ENCODE measurements around the gene NDFIP2.

NDFIP2 gene

GRCh38 chr13:79531542-79532254 is 50.7 kb downstream of the NDFIP2 start:
- H3K36me3 ChIP-seq (ENCODE audit: control insufficient read depth, insufficient read depth, low read length), result no peaks in the 10 kb centered on the region
- WGBS, 2 experiments, result 93 to 96% methylated on average over 7 of the region's 7 CpGs
- H3K27ac ChIP-seq (ENCODE audit: insufficient read depth, low read depth, low read length, poor library complexity, severe bottlenecking), result no peak overlapping the region
- no peaks in the 10 kb centered on the region for H3K27me3 ChIP-seq (ENCODE audit: control insufficient read depth, insufficient read depth, low read length, poor library complexity, severe bottlenecking)
- peaks cover 4% of the 10 kb centered on the region for H3K4me1 ChIP-seq (ENCODE audit: control insufficient read depth, insufficient read depth, low read length)
- H3K9me3 ChIP-seq (ENCODE audit: control insufficient read depth, low read length), result no peaks in the 10 kb centered on the region
- no peak overlapping the region for H3K4me3 ChIP-seq (ENCODE audit: insufficient read depth, low read depth, low read length)

- Histone ChIP-seq H3K9me3 (ENCODE audit: control insufficient read depth, low read length) (no peaks in the 10 kb centered on the region), H3K27ac (ENCODE audit: insufficient read depth, low read depth, low read length, poor library complexity, severe bottlenecking) (no peak overlapping the region), H3K4me1 (ENCODE audit: control insufficient read depth, insufficient read depth, low read length) (peaks cover 4% of the 10 kb centered on the region), H3K4me3 (ENCODE audit: insufficient read depth, low read depth, low read length) (no peak overlapping the region), H3K36me3 (ENCODE audit: control insufficient read depth, insufficient read depth, low read length) (no peaks in the 10 kb centered on the region), H3K27me3 (ENCODE audit: control insufficient read depth, insufficient read depth, low read length, poor library complexity, severe bottlenecking) (no peaks in the 10 kb centered on the region)
- 95 to 97% methylated on average over 2 of the region's 2 CpGs for WGBS, 2 experiments
Measured at GRCh38 chr13:79532576-79532975, 51.6 kb downstream of the NDFIP2 start.

GRCh38 chr13:79533781-79534400 is 52.9 kb downstream of the NDFIP2 start:
- Histone ChIP-seq H3K27me3 (ENCODE audit: control insufficient read depth, insufficient read depth, low read length, poor library complexity, severe bottlenecking) (no peaks in the 10 kb centered on the region), H3K9me3 (ENCODE audit: control insufficient read depth, low read length) (no peaks in the 10 kb centered on the region), H3K36me3 (ENCODE audit: control insufficient read depth, insufficient read depth, low read length) (no peaks in the 10 kb centered on the region), H3K4me1 (ENCODE audit: control insufficient read depth, insufficient read depth, low read length) (peaks cover 4% of the 10 kb centered on the region), H3K27ac (ENCODE audit: insufficient read depth, low read depth, low read length, poor library complexity, severe bottlenecking) (no peak overlapping the region), H3K4me3 (ENCODE audit: insufficient read depth, low read depth, low read length) (no peak overlapping the region)
- WGBS, 2 experiments, result 92 to 95% methylated on average over 6 of the region's 6 CpGs

DNA sequence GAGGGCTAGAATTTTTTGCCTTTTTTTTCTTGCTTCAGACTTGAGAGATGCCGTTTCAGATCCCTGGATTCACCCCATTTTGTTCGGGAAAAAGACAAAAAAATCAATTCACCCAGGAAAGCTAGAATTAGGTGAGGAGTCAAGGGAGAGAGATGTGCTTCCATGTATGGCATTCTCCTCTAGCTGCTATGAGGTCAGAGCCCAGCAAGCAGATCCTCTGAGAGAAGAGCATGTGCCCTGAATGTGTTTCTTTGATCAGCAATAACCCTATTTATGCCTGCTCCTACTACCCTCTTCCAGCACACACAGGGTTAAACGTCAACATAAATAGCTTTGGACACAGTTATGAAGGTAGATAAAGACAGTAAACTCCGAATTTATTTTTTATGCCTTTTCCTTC is 53.6 kb downstream of the NDFIP2 start:
- H3K4me1 ChIP-seq (ENCODE audit: control insufficient read depth, insufficient read depth, low read length), result peaks cover 4% of the 10 kb centered on the region
- 84 to 85% methylated on average over 4 of the region's 4 CpGs for WGBS, 2 experiments
- H3K27me3 ChIP-seq (ENCODE audit: control insufficient read depth, insufficient read depth, low read length, poor library complexity, severe bottlenecking), result no peaks in the 10 kb centered on the region
- no peak overlapping the region for H3K4me3 ChIP-seq (ENCODE audit: insufficient read depth, low read depth, low read length)
- no peaks in the 10 kb centered on the region for H3K36me3 ChIP-seq (ENCODE audit: control insufficient read depth, insufficient read depth, low read length)
- H3K9me3 ChIP-seq (ENCODE audit: control insufficient read depth, low read length), result no peaks in the 10 kb centered on the region
- no peak overlapping the region for H3K27ac ChIP-seq (ENCODE audit: insufficient read depth, low read depth, low read length, poor library complexity, severe bottlenecking)

- 90 to 97% methylated on average over 5 of the region's 5 CpGs for WGBS, 2 experiments
- Histone ChIP-seq H3K9me3 (ENCODE audit: control insufficient read depth, low read length) (no peaks in the 10 kb centered on the region), H3K4me3 (ENCODE audit: insufficient read depth, low read depth, low read length) (no peak overlapping the region), H3K4me1 (ENCODE audit: control insufficient read depth, insufficient read depth, low read length) (peaks cover 4% of the 10 kb centered on the region), H3K27ac (ENCODE audit: insufficient read depth, low read depth, low read length, poor library complexity, severe bottlenecking) (no peak overlapping the region), H3K27me3 (ENCODE audit: control insufficient read depth, insufficient read depth, low read length, poor library complexity, severe bottlenecking) (no peaks in the 10 kb centered on the region), H3K36me3 (ENCODE audit: control insufficient read depth, insufficient read depth, low read length) (no peaks in the 10 kb centered on the region)
Measured at GRCh38 chr13:79538757-79539156, 57.8 kb downstream of the NDFIP2 start.

DNA sequence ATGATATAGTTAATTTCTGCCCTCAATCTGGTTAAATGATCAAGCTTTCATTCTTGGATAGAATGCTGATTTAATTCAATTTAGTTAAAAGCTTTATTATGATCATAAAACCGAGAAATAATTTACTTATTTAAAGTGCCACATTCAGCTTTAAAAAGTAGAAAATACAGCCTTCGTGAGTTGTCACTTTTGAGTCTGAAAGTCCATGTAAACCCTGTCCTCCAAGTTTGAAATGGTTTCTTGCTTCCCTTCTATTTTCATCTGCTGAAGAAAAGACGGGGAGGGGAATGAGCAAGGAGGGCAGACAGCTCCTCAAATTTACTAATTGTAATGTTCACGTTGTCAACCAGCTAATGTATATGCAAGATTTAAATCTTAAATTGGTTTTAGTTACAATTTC is 59.5 kb downstream of the NDFIP2 start:
- WGBS, 2 experiments, result 93% methylated on average over 3 to 4 of the region's 4 CpGs
- H3K36me3 ChIP-seq (ENCODE audit: control insufficient read depth, insufficient read depth, low read length), result no peaks in the 10 kb centered on the region
- no peaks in the 10 kb centered on the region for H3K4me1 ChIP-seq (ENCODE audit: control insufficient read depth, insufficient read depth, low read length)
- no peaks in the 10 kb centered on the region for H3K9me3 ChIP-seq (ENCODE audit: control insufficient read depth, low read length)
- H3K4me3 ChIP-seq (ENCODE audit: insufficient read depth, low read depth, low read length), result no peak overlapping the region
- no peaks in the 10 kb centered on the region for H3K27me3 ChIP-seq (ENCODE audit: control insufficient read depth, insufficient read depth, low read length, poor library complexity, severe bottlenecking)
- H3K27ac ChIP-seq (ENCODE audit: insufficient read depth, low read depth, low read length, poor library complexity, severe bottlenecking), result no peak overlapping the region

GRCh38 chr13:79541426-79542049 is 60.6 kb downstream of the NDFIP2 start:
- Histone ChIP-seq H3K36me3 (ENCODE audit: control insufficient read depth, insufficient read depth, low read length) (no peaks in the 10 kb centered on the region), H3K27me3 (ENCODE audit: control insufficient read depth, insufficient read depth, low read length, poor library complexity, severe bottlenecking) (no peaks in the 10 kb centered on the region), H3K4me1 (ENCODE audit: control insufficient read depth, insufficient read depth, low read length) (no peaks in the 10 kb centered on the region), H3K27ac (ENCODE audit: insufficient read depth, low read depth, low read length, poor library complexity, severe bottlenecking) (no peak overlapping the region), H3K4me3 (ENCODE audit: insufficient read depth, low read depth, low read length) (no peak overlapping the region), H3K9me3 (ENCODE audit: control insufficient read depth, low read length) (no peaks in the 10 kb centered on the region)
- WGBS, 2 experiments, result no CpG with 5 or more reads among the region's 1 CpG

GRCh38 chr13:79543883-79544282 is 62.9 kb downstream of the NDFIP2 start:
- 40 to 78% methylated on average over 1 of the region's 1 CpG for WGBS, 2 experiments
- Histone ChIP-seq H3K4me3 (ENCODE audit: insufficient read depth, low read depth, low read length) (no peak overlapping the region), H3K36me3 (ENCODE audit: control insufficient read depth, insufficient read depth, low read length) (no peaks in the 10 kb centered on the region), H3K9me3 (ENCODE audit: control insufficient read depth, low read length) (no peaks in the 10 kb centered on the region), H3K4me1 (ENCODE audit: control insufficient read depth, insufficient read depth, low read length) (peaks cover 5% of the 10 kb centered on the region), H3K27me3 (ENCODE audit: control insufficient read depth, insufficient read depth, low read length, poor library complexity, severe bottlenecking) (no peaks in the 10 kb centered on the region), H3K27ac (ENCODE audit: insufficient read depth, low read depth, low read length, poor library complexity, severe bottlenecking) (no peak overlapping the region)

- H3K36me3 ChIP-seq (ENCODE audit: control insufficient read depth, insufficient read depth, low read length), result no peaks in the 10 kb centered on the region
- no peak overlapping the region for H3K4me3 ChIP-seq (ENCODE audit: insufficient read depth, low read depth, low read length)
- H3K4me1 ChIP-seq (ENCODE audit: control insufficient read depth, insufficient read depth, low read length), result peaks cover 11% of the 10 kb centered on the region
- no peak overlapping the region for H3K27ac ChIP-seq (ENCODE audit: insufficient read depth, low read depth, low read length, poor library complexity, severe bottlenecking)
- no peaks in the 10 kb centered on the region for H3K27me3 ChIP-seq (ENCODE audit: control insufficient read depth, insufficient read depth, low read length, poor library complexity, severe bottlenecking)
- 81 to 87% methylated on average over 3 of the region's 4 CpGs for WGBS, 2 experiments
- H3K9me3 ChIP-seq (ENCODE audit: control insufficient read depth, low read length), result no peaks in the 10 kb centered on the region
Measured at GRCh38 chr13:79547211-79548195, 66.5 kb downstream of the NDFIP2 start.

DNA sequence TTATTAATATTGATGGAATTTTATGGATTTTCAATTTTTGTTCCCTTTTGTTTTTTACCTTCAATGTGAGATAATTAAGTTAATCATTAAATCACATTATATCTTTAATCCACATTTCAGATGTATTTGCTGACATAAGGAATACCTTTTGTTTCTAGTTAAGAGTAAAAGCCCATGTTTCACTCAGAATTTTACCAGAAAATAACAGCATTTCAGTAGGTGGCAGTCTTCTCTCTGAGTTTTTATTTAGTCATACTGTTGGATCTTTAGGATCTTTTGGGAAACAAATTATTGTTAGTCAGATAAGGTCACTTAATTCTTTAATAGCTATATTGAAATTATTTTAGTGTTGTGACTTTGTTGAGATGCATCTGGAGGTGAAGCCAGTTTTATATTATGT is 67.9 kb downstream of the NDFIP2 start:
- Histone ChIP-seq H3K9me3 (ENCODE audit: control insufficient read depth, low read length) (no peaks in the 10 kb centered on the region), H3K4me1 (ENCODE audit: control insufficient read depth, insufficient read depth, low read length) (peaks cover 11% of the 10 kb centered on the region), H3K36me3 (ENCODE audit: control insufficient read depth, insufficient read depth, low read length) (no peaks in the 10 kb centered on the region), H3K27me3 (ENCODE audit: control insufficient read depth, insufficient read depth, low read length, poor library complexity, severe bottlenecking) (no peaks in the 10 kb centered on the region), H3K4me3 (ENCODE audit: insufficient read depth, low read depth, low read length) (no peak overlapping the region), H3K27ac (ENCODE audit: insufficient read depth, low read depth, low read length, poor library complexity, severe bottlenecking) (no peak overlapping the region)

Measured in ectodermal cell (in vitro differentiated cells).